VCaP (cell line): Measurements from ENCODE around the gene KRTAP5-4.

Source experiments
- H3K27ac ChIP-seq: fragments of 450-650 bp; 2 replicates; pipeline ENCODE4 v1.5.1; 2017
- CTCF ChIP-seq: fragments of 450-650 bp; conservative IDR thresholded peaks from 2 replicates; pipeline ENCODE4 v1.5.1; 2017; ENCODE audit warnings: mild to moderate bottlenecking, moderate library complexity

Gene KRTAP5-4

GRCh38 chr11:1573077-1573902, 48.6 kb downstream of the KRTAP5-4 start:
- peak overlapping the region; percentile 84 for H3K27ac ChIP-seq
- TF ChIP-seq CTCF = no peak

- peak within 1 kb of the TSS; percentile 84 for H3K27ac ChIP-seq
- TF ChIP-seq CTCF = no peak
These were observed 49.5 kb downstream of the KRTAP5-4 start, which contains the start of gene DUSP8 for GRCh38 chr11:1572197-1573076. Gene DUSP8, minus strand, starts transcription at chr11:1572271. Its CDS starts 6,445 bp downstream, at chr11:1565826.

GRCh38 chr11:1571760-1572196, 50.2 kb downstream of the KRTAP5-4 start:
- peak overlapping the region; percentile 84 for H3K27ac ChIP-seq
- TF ChIP-seq CTCF = no peak
